GM21576 (cell line): Measurements from ENCODE around the gene PITPNM3.
"Not testable (repeated sequence)": the region's sequence is repeated elsewhere in the genome, so short reads cannot be mapped to it uniquely, and the experiment has no call there.

ENCODE experiments used
- ATAC-seq: cut with Tn5 transposase; IDR thresholded peaks from one replicate; pipeline ENCODE4 v1.9.1; 2021; ENCODE audit warnings: mild to moderate bottlenecking, moderate library complexity; ENCODE audit not compliant: unreplicated experiment

The PITPNM3 gene

DNA sequence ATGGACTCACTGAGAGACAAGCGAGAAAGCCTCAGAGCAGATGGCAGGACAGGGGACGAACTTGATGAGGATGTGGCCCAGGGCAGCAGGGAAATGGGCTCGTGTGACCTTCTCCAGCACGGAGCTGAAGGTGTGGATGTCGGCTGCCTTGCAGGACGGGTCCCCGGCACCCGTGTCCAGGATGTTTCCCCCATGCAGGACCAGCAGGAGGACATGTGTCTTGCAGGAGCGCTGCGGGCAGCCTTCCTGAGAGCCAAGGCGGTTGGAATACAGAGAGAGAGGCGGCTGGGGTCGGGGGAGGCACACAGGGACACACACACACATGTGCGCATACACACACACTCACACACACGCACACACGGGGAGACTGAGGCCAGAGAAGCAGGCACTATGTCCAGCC lies 72.8 kb downstream of the PITPNM3 start:
- no peak for ATAC-seq

DNA sequence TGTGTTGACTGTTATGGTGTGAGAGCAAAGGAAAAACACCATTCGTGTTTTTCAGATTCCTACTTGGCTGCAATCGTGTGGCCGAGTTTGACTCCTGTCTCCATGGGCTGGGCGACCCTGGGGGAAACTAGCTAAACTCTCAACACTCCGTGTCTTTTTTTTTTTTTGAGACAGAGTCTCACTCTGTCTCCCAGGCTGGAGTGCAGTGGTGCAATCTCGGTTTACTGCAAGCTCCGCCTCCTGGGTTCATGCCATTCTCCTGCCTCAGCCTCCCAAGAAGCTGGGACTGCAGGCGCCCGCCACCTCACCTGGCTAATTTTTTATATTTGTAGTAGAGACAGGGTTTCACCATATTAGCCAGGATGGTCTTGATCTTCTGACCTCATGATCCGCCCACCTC lies 73.6 kb downstream of the PITPNM3 start:
- ATAC-seq, result not testable (repeated sequence)

DNA sequence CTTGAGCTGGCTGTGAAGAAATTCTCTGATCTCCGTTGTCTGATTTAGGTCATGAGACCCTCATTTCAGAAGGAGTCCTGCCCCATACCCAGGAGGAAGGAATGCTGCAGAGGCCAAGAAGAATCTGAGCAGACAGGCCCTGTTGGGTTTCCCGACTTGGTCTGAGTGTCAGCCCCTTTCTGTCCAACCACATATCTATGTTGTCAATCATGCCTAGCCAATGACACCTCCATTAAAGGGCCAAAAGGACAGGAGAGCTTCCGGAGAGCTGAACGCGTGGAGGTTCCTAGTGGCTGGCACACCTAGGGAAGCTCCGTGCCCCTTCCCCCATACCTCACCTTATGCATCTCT lies 74.3 kb downstream of the PITPNM3 start:
- ATAC-seq, result no peak

DNA sequence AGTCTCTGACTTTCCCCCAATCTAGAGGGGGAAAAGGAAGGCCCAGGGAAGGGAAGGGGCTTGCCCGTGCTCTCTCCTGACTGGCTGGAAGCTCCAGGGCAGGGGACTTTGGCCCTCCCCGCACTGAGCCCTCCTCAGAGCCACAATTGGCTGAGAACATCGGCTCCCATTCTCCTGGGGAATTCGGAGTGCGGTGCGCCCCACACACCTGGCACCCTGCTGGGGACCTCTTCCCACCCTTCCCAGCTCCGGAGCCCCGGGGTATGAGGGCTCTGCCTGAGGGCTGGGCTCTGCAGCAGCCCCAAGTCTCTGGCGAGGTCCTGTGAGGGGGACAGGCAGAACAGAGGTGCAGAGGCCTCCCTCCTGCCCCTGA lies 76.1 kb downstream of the PITPNM3 start:
- ATAC-seq, result no peak

DNA sequence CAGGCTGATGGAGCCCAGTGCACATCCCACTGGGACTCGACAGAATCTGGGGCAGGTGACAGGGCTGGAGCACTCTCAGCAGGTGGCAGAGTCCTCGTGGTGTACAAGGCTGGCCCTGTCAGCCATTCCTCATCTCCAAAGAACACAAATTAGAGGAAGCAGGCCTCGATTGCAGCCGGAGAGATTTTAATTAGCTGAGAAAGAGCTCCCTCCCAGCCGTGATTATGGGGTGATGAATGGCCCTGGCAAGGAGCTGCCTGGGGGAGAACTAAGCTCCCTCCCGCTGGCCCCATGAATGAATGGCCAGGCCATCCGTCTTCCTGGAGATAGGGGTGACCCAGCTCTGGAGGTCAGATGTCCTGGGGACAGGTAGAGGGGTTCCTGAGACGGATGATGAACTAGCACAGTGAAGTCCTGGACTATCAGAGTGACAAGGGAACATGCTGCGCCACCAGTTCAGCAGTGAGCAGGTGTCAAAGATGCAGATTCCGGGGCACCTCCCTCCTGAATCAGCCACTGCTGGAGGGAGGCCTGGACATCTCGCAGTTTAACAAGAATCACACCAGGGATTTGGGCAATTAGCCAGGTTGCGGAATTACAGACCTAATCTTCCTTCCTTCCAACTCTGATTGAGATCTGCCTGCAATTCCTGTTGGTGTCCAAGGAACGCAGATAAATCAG lies 76.6 kb downstream of the PITPNM3 start:
- no peak for ATAC-seq

DNA sequence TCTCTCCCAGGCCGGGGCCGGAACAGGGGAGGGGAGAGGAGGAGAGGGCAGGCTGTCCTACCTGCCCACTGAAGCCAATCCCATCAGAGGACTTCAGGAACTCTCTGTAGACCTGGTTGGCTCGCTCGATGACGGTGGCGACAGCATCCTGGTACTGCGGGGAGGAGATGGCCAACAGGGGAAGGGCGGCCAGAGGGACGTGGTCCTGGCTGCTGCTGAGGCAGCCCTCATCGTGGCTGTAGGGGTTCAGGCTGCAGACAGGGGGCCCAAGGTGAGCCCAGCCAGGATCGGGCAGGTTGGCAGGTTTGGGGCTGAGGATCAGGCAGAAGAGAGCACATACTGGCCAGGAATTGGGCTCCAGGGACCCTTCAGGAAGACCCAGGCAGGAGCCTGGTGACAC lies 77.9 kb downstream of the PITPNM3 start:
- no peak for ATAC-seq

DNA sequence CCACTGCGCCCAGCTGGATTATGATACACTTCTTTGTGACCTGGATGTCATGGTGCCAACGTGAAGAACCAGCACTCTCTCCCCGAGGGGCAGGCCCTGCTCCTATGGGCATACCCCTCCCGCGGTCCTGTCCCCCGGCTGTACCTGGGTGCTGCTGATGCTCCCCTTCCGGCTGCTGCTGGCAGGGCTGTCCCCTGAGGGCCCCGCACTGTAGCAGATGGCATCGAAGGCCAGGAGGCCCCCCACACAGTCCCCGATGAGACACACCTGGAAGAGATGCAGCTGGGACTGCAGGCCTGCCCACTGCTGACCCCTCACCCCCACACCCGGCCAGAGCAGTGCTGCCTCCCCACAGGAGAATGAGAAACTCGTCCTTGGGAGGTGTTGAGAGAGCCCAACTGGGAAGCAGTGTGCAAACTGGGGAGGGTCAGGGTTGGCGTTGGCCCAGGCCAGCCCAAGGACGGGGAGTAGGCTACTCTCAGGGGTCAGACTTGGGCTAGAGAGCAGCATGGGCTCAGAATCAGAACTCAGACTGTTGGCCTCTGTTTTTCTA lies 78.4 kb downstream of the PITPNM3 start:
- ATAC-seq, result no peak

DNA sequence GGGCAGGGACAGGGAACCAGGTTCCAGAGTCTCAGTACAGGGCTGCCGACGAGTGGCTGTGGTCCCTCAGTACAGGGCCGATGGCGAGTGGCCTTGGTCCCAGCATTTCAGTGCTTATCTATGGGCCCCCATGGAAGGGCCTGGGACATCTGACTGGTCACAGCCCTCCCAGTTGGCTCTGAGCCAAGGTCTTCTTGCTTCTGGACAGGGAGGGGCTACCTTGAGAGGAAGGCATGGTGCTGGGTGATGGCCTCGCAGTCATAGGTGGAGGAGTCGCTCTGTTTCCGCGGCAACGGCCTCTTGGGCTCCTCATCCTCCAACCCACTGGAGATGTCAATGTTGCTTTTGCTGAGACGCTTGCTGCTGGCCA lies 79.6 kb downstream of the PITPNM3 start:
- ATAC-seq, result no peak

DNA sequence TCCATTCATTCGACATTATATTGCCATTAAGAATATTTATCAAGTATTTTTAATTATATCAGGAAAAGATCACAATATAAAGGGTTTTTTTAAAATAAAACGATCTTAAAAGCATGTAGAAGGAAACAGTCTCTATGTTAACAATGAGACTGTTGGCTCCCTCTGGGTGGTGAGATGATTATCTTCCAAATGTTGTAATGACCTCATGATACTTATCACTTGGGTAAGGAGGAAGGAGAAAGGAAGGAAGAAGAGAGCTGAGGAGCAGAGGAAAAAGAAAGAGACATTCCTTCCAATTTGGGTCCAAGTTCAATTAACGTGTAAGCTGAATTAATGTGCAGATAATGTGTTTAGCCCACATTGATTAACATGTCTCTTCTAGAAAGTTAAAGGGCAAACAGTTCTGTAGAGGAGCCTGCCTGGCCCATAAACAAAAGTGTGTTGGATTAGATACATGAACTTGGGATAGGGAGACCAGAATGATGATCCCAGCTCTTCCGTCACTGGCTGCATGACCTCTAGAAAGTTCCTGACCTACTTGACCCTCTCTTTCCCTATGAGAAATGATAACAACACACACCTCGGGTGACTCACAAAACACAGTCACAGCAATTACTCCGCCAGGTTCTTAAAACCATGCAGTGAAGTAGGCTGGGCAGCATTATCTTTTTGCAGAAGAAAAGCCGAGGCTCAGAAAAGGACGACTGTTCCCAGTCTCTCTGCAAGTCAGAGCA lies 80.1 kb downstream of the PITPNM3 start:
- no peak for ATAC-seq

DNA sequence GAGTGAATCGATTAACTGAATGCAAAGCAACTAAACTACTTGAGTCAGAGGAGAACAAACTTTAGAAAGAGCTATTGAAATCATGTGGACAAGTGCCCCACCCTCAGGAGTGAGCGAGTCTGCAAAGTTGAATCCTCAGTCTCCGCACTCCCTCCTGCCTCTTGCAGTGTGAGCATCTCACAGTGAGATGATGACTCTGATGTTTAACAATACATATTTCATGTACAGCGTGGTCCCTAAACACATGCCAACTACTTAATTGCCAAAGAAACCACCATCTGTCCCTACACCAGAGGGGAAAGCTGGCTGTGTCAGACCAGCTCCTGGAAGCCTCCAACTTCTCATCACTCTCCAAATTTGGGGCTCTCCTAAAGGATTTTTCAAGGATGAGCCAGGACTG lies 80.9 kb downstream of the PITPNM3 start:
- no peak for ATAC-seq

DNA sequence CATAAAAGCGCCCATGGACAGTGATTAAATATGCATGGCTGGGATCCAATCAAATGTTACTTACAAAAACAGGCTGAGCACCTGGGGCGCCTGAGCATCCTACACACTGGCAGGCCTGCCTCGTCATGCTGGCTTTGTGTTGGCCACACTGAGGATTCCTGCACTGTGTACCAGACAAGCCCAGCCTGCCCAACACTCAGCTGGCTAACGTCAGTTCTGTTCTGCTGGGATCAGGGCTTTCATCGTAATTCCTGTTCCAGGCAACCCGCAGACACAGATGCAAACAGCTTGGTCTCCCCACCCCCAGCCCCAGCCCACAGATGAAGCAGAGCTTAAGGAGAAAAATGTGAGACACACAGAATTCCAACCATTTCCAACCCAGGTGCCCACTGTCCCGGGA lies 81.4 kb downstream of the PITPNM3 start:
- no peak for ATAC-seq

DNA sequence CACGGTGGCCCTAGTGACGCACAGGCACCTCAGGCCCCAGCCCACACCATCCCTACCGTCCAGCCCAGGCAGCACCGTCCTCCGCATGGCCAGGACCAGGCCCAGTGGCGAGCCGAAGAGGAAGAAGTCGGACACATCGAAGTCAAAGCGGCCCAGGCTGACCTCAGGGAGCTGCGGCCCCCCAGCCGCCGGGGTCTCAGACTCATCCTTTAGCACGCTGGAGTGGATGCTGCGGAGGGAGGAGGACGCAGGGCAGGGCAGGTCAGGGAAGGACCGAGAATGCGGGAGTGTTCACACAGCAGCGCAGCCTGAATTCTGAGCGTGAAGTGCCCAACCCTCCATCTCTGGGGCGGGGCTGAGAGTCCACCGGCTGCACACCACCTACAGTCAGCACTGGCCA lies 82.0 kb downstream of the PITPNM3 start:
- ATAC-seq, result no peak

DNA sequence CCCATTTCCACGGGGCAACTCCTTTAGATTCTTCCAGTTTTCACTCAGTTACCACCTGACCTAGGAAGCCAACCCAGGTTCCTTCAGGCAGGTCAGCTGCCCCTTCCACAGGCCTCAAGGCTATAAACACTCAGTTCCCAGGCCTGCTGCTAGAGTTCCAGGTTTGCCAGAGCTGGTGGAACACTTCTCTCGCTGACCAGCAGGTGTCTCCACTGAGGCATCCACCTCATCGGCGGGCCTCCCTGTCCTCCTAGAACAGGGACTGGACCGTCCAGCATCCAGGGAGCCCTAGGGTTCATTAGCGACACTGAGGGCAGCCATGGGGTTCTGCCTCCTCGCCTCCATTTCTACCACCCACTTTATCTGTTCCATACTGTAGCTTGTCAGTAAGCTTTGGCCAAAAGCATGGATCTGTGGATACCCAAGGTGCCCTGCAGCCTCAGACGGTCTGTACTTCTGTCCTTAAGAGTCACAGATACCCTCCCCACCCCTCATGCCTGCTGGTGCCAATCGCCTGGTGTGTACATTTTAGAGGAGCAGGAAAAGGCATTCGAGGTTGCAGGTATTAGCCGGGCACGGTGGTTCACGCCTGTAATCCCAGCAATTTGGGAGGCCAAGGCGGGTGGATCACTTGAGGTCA lies 83.1 kb downstream of the PITPNM3 start:
- ATAC-seq, result no peak

DNA sequence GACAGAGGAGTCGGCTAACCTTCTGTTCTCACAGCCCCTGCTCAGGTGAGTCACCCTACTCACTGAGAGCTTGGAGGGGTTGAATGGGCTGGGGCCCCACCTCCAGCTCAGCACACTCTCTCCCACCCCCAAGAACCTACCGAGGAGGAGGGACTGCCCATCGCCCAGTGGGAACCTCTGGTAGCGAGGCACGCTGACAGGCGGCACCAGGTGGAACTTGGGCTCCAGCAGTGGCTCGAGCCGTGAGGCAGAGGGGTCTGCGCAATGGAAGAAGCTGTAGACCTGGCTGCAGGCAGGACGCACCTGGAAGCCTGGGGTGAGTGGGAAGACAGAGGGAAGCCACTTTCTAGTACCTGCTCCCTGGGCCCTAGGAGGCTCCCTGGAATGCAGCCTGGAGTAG lies 83.8 kb downstream of the PITPNM3 start:
- ATAC-seq, result no peak

DNA sequence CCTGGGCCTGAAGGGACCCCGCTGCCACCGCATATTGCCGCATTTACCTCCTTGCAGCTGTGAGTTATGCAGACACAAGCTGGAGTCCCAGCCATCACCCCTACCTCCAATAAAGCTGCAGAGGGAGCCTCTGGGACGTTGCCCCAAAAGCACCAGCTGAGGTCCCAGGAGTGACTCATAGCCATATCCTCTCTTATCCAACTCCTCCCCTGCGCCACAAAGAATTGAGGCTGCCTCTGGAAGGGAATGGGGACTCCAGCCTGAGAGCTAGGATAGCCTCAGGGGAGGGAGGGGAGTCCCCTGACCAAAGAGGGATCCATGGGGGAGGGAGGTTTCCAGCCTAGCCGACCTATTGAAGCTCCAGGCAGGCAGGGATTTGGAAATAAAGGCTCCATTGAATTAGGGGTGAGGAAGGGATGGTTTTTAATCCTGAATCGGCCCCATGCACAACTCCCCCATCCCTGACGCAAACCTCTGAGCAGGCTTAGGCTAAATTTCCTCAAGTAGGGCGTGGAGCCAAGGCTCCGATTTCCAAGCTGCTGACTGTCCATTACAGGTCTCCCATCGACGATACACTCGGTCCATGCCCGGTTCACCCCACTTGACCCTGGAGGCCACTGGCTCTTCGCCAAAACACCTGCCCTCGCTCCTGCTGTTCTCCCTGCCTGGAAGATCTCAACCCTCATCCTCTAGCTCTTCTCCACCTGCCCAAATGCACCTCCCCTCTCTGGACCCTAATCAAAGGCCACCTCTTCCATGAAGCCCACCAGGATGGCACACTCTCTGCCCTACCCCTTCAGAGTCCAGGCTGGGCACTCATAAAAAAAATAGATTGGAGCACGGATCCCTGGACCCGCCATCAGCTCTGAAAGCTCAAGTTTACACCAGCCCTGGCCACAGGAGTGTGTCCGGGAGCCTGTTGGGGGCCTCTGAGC lies 84.6 kb downstream of the PITPNM3 start:
- no peak for ATAC-seq

DNA sequence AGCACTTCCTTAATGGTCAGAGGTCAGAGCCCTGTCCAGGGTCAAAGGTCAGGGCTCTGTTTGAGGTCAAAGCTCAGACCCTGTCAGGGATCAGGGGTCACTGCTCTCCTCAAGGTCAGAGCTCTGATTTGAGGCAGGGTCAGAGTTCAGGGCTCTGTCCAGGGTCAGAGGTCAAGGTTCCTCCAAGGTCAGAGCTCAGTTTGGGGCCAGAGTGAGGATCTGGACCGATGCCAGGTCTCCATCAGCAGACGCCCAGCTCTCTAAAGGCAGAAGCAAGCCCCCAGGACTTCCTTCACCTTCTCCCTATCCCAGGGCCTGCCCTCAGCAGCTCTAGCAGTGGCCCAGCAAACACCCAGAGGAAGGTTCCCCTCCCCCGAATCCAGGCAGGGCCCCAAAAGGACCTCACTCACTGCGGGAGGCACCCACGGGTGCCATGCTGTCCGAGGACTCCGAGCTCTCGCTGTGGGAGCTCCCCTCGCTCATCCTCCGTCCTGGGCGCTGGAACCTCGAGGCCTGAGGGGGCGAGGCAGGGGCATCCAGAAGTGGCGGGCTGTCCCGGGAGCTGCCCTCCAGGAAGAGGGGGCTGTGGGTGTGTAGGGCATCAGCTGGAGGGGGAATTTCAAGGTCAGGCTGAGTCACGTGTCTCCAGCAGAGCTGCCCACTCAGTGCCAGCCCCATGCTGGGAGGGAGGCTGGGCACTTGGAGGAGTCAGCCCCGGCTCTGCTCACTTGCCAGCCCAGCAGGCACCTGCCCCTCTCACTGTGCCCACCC lies 85.4 kb downstream of the PITPNM3 start:
- ATAC-seq, result no peak

DNA sequence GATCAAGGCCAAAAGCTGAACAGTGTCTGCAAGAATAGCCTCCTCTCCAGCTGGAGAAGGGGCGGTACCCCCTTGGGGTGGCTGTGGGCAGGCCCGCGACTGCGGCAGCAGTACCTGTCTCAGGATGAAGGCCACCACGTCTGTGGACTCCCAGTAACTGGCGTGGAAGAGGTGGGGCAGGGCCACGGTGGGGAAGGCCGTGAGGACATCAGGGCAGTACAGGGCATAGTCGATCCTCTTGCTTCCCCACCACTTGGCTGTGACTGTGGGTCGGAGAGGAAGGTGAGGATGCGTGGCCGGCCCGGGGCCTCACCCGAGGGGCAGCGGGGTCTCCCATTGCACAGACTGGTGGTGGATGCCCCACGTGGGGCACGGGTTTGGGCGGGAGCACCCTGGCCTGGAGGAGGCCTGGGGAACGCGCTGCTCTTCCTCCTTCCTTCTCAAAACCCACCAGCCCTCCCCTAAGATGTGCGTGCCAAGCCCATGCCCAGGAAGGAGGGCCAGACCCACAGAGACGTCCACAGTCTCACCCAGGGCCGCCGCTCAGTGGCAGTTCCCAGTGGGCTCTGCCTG lies 86.1 kb downstream of the PITPNM3 start:
- no peak for ATAC-seq

DNA sequence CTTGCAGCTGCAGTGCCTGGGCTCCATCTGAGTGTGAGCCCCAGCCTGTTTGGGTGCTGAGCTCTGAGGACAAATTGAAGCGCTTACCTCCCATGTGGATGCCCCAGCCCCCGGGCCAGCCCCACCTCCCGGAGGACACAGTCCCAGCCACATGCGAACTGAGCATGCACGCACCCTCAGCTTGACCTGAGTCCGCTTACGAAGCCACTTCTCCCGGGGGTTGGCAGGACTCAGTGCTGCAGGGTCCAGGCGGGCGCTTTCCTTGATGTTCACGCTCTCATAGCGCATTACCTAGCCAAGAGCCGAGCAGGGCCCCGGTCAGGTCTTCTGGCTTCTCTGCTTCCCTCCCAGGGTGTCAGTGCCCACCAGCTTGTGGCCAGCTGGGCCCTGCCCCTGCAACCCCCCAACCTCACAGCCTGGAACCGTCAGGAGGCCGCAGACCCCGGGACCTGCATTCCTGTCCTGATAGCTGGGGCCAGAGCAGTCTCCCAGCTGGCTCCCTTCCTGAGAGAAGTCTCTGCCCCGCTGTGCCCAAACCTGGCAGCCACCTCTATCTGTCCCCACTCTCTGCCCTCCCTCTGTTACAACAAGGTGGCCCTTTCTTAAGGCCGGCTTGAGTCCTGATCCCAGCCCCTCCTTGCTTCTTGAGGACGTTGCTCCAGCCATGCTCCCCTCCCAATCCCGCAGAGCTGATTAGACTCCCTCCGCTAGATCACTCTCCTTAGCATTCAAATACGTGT lies 88.1 kb downstream of the PITPNM3 start:
- no peak for ATAC-seq

DNA sequence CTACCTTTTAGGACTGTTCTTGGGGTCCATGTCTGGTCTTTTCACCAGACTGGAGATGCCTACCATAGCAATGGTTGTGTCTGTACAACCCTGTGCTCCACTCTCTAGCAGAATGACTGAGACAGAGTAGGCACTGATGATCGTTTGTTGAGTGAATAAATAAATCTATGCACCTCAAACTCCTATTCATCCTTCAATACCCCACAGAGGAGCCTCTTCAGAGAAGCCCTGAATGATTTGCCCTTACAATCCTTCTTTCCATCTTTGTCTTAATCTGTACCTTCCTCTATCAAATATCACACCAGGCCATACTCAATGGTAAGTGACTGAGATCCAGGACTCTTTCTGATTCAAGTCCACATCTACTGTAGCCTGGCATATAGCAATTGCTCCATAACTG lies 88.8 kb downstream of the PITPNM3 start:
- ATAC-seq, result no peak
